SK-MEL-5 (cell line): ENCODE measurements around the gene HOXC11. TPM values are rescaled to one million over a fixed set of nuclear protein-coding genes. Genes with fewer than 3 reads are reported as not detected.

ENCODE experiments used
- DNase-seq: peaks from one replicate; pipeline ENCODE4 v3.0.0-alpha.2; 2016; ENCODE audit warnings: low read depth, low spot score
- in situ Hi-C: cut with HindIII; loops from 2 replicates; pipeline ENCODE4 v1.10.0; 2016; ENCODE audit warnings: low sequenced_read_pairs, high pct_unique_total_duplicates, low pct_unique_long_range_greater_than_20kb
- small RNA-seq, 2 experiments: library from RNA; depleted of rRNA; stranded (forward); fragments of <200 nt; gene quantifications; one replicate each; pipeline ENCODE3, GENCODE V24; 2014
- total RNA-seq: library from RNA; depleted of rRNA; stranded (reverse); fragments of >200 nt; shearing (Covaris generic); gene quantifications from 2 replicates; pipeline ENCODE4 v1.2.3, GENCODE V29; 2014; rRNA removed

HOXC11 gene
- total RNA-seq, 1 experiment from 2014 or later: 0.61 TPM

- DNase-seq: no peak
- in situ Hi-C loops: no loop called here
These were observed 47.9 kb downstream of the HOXC11 start for GRCh38 chr12:54020591-54021405.

- in situ Hi-C loops: no loop called here
These were observed 48.6 kb downstream of the HOXC11 start for GRCh38 chr12:54021432-54022013.

GRCh38 chr12:54022960-54023884 lies 50.3 kb downstream of the HOXC11 start:
- DNase-seq: no peak
- in situ Hi-C loops: no loop called here

More at GRCh38 chr12:54021432-54022013, 48.6 kb downstream of the HOXC11 start:
- DNase-seq: peak; percentile 86

GRCh38 chr12:54024127-54024526 lies 51.2 kb downstream of the HOXC11 start:
- DNase-seq: no peak
- in situ Hi-C loops: no loop called here

DNA sequence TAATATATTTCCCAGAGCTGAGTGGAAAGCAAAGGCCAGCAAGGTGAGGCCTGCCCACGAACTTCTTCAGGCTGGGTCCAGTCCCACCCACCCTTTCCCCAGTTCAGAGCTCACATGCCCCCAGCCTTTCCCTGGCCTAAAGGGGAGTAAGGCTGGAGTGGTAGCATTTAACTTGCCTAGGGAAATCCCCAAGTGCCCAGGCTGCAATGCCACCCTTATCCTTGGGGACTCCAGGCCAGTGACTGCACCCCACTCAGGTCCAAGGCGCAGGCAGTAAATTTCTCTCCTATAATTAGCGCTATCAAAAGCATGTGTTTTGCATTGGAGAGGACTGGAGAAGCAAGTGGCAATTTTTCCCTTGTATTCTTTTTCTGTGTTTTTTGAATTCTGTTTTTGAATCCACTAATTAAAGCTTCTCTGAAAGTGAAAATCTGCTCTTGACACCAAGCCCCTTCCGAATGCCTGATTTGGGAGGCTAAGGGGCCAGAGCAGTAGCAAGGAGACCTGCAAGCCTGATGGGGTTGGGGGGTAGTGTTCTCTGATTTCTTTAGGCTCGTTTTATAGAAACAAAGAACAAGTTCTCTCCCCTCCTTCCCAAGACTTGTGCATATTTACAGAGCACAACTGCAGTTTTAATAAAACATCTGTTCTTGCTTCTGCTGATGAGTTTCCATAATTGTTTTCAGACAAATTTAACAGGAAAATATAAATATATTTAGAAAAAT lies 51.8 kb downstream of the HOXC11 start:
- in situ Hi-C loops: no loop called here
- DNase-seq: no peak

DNA sequence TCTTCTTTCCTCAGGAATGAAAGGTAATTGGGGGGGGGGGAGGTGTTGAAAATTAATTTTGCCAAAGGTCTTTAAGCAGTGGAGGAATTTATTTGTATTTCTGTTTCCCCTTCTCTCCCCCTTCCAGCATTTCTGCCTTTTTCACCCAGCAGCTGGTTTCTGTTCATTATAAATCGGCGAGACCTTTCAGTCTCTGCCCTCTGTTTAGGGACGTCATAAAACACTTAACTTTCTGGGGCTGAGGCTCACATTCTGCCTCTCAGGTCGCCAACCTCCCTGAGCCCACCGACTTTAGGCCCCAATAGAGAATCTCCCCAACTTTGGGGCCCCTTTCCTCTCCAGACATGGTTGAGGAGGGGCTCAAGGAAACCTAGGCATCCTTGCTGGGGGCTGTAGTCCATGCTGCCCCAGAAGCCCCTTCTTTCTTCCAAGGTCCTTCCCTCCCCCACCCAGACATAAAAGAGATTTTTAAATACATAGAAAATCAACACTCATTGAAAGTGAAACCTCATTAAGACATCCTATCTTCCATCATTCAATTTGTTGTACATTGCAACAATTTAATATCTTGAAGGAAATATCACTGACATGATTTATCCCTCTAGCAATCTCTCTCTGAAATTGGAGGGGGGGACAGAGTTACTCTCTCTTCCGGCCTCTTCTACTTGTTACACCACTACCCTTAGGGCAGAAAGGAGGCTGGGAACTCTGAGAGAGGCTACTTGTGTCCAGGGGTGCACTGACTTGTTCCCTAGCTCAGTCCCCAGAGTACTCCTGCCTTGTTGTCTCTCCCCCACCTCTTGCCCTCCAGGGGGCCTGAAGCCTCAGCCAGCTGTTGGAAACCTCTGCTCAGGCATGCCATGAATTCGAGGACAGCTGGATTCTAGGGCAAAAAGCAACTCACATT lies 52.8 kb downstream of the HOXC11 start:
- DNase-seq: no peak
- in situ Hi-C loops: no loop called here

- in situ Hi-C loops: no loop called here
- DNase-seq: no peak
These were observed 53.9 kb downstream of the HOXC11 start for GRCh38 chr12:54026640-54027441.

Small RNA genes lying within 50 kb of the gene (small RNA-seq; reads per million reads assigned to genes)
- 0 reads per million in 2 experiments for gene AC012531.3
- 0 reads per million in 2 experiments for gene AC012531.4
- 0.02 to 13.1 reads per million in 2 experiments for gene MIR196A2
- 0 reads per million in 2 experiments for gene RF01905
- gene RF01906: 0 reads per million in 2 experiments

Other genes with a start within 250 kb of the HOXC11 start
- 40.6 and 43.6 TPM in 2 replicates for gene CALCOCO1, start 245.7 kb upstream of the HOXC11 start, total RNA-seq
- gene CISTR, start 221.1 kb upstream of the HOXC11 start, total RNA-seq: not detected in 2 replicates
- 4.7 and 6.1 TPM in 2 replicates for gene HOXC13, start 34.3 kb upstream of the HOXC11 start, total RNA-seq
- not detected in 2 replicates for gene HOXC12, start 18.2 kb upstream of the HOXC11 start, total RNA-seq
- 0.08 TPM in 1 of 2 replicates, not detected in the other for gene HOTAIR, start 1.8 kb downstream of the HOXC11 start, total RNA-seq
- gene HOXC10, start 12.0 kb downstream of the HOXC11 start, total RNA-seq: 0.45 and 0.53 TPM in 2 replicates
- gene HOXC9, start 27.0 kb downstream of the HOXC11 start, total RNA-seq: 7.2 and 9.4 TPM in 2 replicates
- gene HOXC8, start 35.9 kb downstream of the HOXC11 start, total RNA-seq: 1.0 and 1.1 TPM in 2 replicates
- gene HOXC6, start 55.3 kb downstream of the HOXC11 start, total RNA-seq: 1.5 and 2.1 TPM in 2 replicates
- not detected in 2 replicates for gene HOXC5, start 59.9 kb downstream of the HOXC11 start, total RNA-seq
- gene HOXC4, start 80.7 kb downstream of the HOXC11 start, total RNA-seq: 2.2 and 2.4 TPM in 2 replicates
- 74.3 and 87.8 TPM in 2 replicates for gene SMUG1, start 215.9 kb downstream of the HOXC11 start, total RNA-seq